ENCODE data around the gene PEF1.

The PEF1 gene

DNA sequence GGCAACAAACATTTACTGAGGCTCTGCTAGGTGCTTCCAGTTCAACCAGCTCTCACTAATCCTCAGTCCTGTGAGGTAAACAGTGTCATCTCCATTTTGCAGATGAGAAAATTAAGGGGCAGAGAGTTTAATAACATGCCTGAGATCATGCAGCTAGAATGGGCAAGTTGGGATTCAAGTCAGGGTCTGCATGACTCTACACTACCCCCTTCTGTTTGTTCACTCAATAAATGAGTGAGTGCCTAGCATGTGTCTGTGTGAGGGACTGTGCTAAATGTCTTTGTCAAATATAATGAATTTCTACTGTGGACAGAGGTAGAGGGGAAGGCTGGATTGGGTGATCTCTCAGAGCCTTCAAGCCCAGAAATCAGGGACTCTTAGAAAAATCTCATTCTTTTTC is 4.5 kb downstream of the PEF1 start:
- H3K4me3 ChIP-seq (ENCODE audit: low read depth, low read length), result no peak overlapping the region
- no peak for DNase-seq (ENCODE audit: low read depth)
- TF ChIP-seq, protein P1, sequence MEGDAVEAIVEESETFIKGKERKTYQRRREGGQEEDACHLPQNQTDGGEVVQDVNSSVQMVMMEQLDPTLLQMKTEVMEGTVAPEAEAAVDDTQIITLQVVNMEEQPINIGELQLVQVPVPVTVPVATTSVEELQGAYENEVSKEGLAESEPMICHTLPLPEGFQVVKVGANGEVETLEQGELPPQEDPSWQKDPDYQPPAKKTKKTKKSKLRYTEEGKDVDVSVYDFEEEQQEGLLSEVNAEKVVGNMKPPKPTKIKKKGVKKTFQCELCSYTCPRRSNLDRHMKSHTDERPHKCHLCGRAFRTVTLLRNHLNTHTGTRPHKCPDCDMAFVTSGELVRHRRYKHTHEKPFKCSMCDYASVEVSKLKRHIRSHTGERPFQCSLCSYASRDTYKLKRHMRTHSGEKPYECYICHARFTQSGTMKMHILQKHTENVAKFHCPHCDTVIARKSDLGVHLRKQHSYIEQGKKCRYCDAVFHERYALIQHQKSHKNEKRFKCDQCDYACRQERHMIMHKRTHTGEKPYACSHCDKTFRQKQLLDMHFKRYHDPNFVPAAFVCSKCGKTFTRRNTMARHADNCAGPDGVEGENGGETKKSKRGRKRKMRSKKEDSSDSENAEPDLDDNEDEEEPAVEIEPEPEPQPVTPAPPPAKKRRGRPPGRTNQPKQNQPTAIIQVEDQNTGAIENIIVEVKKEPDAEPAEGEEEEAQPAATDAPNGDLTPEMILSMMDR (conservative IDR thresholded peaks at IDR 0.05; ENCODE audit: low read depth, low read length), result peak; percentile 11

DNA sequence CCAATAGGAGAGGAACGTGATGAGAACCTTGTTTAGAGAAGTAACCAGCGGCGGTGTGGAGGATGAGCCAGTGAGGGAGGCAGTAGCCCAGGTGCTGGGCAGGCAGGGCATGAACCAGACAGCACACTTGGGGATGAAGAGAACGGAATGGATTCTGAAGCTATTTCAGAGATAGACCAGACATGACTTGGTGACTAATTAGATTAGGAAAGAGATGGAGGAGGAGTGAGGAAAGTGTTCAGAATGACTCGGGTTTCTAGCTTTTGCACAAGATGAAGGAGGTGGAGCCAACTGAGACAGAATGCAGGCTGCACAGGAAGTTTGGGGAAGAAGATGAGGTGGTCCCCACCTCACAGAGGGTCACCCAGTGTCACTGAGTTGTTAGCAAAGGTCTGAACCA is 5.1 kb downstream of the PEF1 start:
- H3K4me3 ChIP-seq (ENCODE audit: low read depth, low read length), result no peak overlapping the region
- peak; percentile 85 for DNase-seq (ENCODE audit: low read depth)
- TF ChIP-seq, protein P1 (conservative IDR thresholded peaks at IDR 0.05; ENCODE audit: low read depth, low read length), result no peak

DNA sequence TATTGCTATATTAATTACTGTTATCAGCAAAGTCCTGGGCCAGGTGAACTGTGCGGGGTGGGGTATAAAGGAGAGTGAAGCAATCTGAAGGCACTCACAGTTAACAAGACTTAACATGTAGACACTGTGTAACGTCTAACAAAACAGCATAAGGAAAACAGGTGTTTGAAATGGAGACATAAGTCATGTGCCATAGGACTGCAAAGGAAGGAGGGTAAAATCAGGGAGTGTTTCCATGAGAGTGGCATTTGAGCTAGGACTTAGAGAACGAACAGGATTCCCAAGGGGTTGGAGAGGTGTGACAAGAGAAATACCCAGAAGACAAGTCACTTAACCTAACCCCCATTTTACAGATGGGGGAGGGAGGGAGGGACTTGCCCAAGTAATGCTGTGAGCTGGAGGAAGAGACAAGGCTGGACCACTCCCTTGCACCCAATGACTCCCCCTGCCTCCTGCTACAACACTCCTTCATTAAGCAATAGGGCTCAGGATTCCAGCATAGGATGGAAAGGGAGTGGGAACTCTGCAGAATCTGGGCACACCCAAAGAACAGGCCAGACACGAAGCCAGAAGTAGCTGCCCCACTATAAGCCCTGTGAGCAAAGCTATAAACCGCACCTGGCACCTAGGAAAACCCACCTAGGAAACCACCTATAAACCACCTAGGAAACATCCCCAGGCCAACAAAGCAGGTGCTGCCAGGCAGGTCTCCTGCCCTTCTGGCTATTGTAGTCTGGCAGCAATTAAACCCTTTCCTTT is 6.6 kb downstream of the PEF1 start:
- no peak overlapping the region for H3K4me3 ChIP-seq (ENCODE audit: low read depth, low read length)
- TF ChIP-seq, protein P1 (conservative IDR thresholded peaks at IDR 0.05; ENCODE audit: low read depth, low read length), result no peak
- DNase-seq (ENCODE audit: low read depth), result no peak

DNA sequence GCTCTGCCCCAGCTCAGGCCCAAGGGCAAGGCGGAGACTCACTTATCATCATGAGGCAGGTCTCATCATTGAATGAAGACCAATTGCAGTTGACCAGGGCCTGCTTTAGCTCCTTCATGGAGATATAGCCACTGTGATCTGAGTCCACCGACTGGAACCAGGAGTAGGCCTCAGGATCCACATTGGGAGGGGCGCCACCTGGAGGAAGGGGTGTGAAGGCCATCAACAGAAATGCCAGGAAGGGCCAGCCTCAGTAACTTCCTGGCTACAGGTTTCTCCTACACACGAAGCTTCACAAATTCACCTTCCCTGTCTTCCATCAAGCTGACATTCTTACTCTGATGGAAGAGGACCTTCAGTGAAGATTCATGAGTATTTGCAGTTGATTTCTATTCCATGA is 11.6 kb downstream of the PEF1 start:
- TF ChIP-seq, protein P1 (conservative IDR thresholded peaks at IDR 0.05; ENCODE audit: low read depth, low read length), result peak; percentile 65
- no peak overlapping the region for H3K4me3 ChIP-seq (ENCODE audit: low read depth, low read length)
- peak; percentile 25 for DNase-seq (ENCODE audit: low read depth)

DNA sequence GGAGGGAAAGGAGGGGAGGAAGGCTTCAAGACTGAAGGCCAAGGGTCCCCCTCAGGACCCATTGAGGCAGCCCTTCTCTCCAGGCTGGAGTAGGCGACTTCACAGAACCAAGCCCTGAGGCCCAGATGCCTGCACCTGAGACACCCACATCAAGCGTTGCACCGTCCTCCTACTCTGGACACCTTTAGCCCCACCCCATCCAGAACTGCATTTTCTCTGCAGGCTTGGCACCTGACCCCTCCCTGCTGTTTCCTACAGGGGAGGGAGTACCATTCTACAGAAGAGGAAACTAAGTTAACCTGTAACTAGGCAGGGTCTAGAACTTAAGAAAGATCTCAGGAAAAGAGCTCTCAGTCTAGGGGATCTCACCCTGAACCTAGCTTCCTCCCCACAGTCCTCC is 12.0 kb downstream of the PEF1 start:
- no peak for DNase-seq (ENCODE audit: low read depth)
- H3K4me3 ChIP-seq (ENCODE audit: low read depth, low read length), result no peak overlapping the region
- TF ChIP-seq, protein P1 (conservative IDR thresholded peaks at IDR 0.05; ENCODE audit: low read depth, low read length), result no peak

DNA sequence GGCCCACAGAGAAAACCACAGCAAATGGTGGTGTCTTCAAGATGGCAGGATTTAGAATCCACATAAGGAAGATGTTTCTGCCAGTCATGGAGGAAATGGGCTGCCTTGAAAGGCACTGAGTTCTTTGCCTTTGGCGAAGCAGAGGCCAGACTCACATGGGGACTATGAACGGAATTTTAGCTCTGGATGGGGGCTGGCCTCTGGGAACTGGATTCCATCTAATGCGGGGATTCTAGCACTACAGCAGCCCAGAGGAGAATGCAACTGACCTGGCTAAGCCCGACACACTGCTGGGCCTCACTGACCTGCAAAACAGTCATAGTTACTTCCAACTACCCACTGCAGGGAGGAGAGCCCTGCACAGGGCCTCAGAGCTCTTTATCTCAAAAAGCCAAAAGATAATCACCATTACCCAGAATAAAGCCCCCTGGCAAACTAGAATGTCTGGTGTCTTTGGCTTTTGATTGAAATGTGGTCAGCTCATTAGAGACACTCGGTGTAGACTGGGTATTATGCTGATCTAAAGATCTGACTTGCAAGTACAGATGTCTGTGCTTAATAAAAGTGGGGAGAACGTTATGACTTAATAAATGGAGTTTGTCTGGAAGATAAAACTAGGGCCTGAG is 15.6 kb downstream of the PEF1 start:
- no peak for DNase-seq (ENCODE audit: low read depth)
- TF ChIP-seq, protein P1 (conservative IDR thresholded peaks at IDR 0.05; ENCODE audit: low read depth, low read length), result no peak
- H3K4me3 ChIP-seq (ENCODE audit: low read depth, low read length), result no peak overlapping the region

Data from choroid plexus epithelial cell (primary cell).